Embryonic facial prominence (tissue), 1 donor: ENCODE results near the gene MUC22.
"Not testable (repeated sequence)": the region's sequence is repeated elsewhere in the genome, so short reads cannot be mapped to it uniquely, and the experiment has no call there.

ENCODE experiments used
- DNase-seq: peaks from one replicate; pipeline ENCODE4 v3.0.0-alpha.2; 2016; ENCODE audit errors: extremely low spot score

Gene MUC22

GRCh38 chr6:31010393-31011060, at the start of gene MUC22:
TSS of gene MUC22 (plus strand) at chr6:31010474. CDS start at chr6:31010707, 233 bp downstream.
- no peak for DNase-seq

- DNase-seq = no peak
Measured at GRCh38 chr6:30960907-30961673, 49.2 kb upstream of the MUC22 start.

DNA sequence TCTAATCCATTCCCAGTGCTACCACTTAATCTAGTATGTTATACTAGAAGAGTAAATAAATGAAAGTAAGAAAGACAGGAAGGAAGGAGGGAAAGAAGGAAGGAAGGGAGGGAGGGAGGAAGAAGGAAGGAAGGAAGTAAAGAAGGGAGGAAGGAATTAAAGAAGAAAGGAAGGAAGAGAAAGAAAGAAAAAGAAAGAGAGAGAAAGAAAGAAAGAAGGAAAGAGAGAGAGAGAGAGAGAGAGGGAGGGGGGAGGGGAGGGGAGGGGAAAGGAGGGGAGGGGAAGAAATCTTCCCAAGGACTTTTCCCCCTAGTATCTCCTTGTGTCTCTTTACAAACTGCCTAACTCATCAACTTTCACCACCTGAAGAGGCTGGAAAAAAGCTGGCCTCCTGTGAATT, 47.6 kb upstream of the MUC22 start:
- DNase-seq = no peak

GRCh38 chr6:30963641-30964040, 46.6 kb upstream of the MUC22 start:
- no peak for DNase-seq

DNA sequence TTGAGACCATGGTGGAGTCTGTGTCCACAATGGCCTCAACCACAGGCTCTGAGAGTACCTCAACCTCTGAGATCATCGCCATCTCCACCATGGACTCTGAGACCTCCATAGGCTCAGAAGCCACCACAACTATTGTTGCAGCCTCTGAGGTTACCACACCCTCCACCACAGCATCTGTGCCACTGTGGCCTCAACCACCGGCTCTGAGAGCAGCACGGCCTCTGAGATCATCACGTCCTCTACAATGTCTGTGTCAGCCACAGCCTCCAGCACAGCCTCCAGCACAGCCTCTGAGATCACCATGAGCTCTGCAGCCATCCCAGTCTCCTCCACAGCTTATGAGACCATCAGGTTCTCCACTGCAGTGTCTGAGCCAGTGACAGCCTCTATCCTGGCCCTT, 46.2 kb upstream of the MUC22 start:
- DNase-seq = no peak

DNA sequence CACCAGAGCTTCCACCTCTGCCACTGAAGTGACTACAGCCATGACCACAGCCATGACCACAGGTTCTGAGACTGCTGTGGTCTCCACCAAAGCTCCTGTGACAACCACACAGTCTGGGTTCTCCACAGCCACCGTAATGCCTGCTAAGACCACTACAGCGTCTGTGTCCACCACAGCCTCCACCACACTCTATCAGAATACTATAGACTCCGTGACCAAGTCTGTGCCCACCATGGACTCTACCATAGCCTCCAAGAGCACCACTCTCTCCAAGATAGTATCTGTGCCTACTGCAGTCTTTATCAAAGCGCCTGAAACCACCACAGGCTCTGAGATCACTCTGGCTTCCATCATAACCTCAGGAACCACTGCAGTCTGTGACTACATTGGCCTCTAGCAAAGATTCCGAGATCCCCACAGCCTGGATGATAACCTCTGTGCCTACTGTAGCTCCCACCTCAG, 45.1 kb upstream of the MUC22 start:
- DNase-seq = no peak

DNA sequence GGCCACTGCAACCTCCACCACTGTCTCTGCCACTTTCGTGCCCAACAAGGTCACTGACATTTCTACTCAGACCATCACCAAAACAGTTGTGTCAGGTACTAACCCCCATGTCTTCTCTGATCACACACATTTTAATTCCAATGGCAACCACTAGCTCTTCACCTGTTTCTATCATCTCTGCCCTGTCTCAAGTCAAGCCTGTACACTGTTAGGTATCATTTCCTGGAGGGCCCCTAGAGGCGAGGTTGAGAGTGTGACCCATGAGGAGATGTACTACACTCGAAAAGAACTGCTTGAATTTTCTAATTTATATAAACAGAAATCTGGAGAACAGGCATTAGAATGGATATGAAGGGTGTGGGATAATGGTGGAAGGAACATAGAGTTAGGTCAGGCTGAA, 44.1 kb upstream of the MUC22 start:
- DNase-seq = no peak

GRCh38 chr6:30969171-30969570, 41.1 kb upstream of the MUC22 start:
- DNase-seq = not testable (repeated sequence)

DNA sequence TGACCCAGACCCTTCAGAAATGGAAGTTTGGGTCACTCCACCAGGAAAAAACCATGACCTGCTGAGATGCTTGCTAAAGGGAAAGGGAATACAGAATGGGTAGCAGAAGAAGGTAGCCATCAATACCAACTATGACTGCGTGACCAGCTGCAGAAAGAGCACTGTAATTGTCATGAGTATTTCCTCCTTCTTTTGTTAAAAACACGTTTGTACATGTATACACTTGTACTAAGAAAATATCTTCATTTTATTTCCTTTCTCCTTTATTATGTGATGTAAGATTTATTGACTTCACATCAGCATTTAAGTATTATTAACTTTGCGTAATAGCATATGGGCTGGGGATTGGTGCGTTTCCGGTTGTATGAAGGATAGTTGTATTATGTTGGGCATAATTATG, 39.3 kb upstream of the MUC22 start:
- DNase-seq = no peak

- no peak for DNase-seq
Measured at GRCh38 chr6:30972816-30973215, 37.5 kb upstream of the MUC22 start.

- no peak for DNase-seq
Measured at GRCh38 chr6:30974490-30975252, 35.6 kb upstream of the MUC22 start.

DNA sequence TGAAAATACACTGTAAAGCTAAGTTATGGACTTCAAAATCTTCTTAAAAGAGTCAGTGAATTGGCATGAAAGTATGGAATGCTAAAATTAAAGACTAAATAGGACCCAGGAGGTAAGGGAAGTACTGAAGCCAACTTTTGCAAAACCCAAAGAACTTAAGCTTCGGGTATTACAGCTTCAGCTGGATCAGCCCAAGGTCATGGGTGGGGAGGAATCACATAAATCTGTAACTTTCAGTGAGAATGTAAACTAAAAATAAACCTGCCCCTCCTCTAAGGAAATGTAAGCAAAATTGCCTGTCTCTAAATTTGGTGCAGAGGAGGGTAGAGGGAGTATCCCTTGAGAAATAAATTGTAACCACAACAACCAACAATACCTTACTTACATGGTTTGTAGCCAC, 31.1 kb upstream of the MUC22 start:
- no peak for DNase-seq

GRCh38 chr6:30979690-30980089, 30.6 kb upstream of the MUC22 start:
- DNase-seq = no peak

DNA sequence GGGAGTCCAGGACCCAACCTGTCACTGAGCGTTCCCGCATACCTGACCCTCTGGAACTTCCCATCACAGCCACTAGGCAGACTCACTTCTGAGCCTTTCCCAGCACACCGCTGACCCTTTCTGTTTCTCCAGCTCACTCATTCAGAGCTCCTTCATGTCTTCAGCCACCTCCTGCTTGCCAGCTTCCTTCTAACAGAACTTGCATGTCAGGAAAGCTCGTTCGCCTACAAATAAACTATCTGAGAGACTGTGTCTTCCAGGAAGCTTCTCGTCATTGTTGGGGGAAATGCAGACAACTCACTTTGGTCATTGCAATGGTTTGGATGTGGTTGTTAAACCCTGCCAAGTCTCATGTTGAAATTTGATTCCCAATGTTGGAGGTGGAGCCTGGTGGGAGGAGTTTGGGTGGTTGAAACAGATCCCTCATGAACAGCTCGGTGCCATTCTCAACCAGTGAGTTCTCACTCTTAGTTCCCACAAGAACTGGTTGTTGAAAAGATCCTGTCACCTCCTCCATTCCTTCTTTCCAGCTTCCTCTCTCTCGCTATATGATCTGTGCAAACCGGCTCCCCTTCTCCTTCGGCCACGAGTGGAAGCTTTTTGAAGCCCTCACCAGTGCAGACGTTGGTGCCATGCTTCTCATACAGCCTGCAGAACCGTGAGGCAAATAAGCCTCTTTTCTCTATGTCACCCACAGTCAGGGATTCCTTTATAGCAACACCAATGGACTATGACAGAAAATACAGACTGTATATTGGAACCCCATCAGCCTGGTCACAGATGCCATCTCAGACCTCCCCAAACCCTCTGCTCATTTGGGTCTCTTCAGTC, 28.1 kb upstream of the MUC22 start:
- peak; percentile 22 for DNase-seq

- no peak for DNase-seq
Measured at GRCh38 chr6:30983439-30983838, 26.8 kb upstream of the MUC22 start, which contains the start of gene MUC21. TSS of gene MUC21 (plus strand) at chr6:30983718. CDS start at chr6:30983959, 241 bp downstream.

GRCh38 chr6:30985490-30985889, 24.8 kb upstream of the MUC22 start:
- DNase-seq = no peak

DNA sequence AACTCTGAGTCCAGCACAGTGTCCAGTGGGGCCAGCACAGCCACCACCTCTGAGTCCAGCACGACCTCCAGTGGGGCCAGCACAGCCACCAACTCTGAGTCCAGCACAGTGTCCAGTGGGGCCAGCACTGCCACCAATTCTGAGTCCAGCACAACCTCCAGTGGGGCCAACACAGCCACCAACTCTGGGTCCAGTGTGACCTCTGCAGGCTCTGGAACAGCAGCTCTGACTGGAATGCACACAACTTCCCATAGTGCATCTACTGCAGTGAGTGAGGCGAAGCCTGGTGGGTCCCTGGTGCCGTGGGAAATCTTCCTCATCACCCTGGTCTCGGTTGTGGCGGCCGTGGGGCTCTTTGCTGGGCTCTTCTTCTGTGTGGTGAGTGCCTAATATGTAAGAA, 23.0 kb upstream of the MUC22 start:
- DNase-seq = no peak

DNA sequence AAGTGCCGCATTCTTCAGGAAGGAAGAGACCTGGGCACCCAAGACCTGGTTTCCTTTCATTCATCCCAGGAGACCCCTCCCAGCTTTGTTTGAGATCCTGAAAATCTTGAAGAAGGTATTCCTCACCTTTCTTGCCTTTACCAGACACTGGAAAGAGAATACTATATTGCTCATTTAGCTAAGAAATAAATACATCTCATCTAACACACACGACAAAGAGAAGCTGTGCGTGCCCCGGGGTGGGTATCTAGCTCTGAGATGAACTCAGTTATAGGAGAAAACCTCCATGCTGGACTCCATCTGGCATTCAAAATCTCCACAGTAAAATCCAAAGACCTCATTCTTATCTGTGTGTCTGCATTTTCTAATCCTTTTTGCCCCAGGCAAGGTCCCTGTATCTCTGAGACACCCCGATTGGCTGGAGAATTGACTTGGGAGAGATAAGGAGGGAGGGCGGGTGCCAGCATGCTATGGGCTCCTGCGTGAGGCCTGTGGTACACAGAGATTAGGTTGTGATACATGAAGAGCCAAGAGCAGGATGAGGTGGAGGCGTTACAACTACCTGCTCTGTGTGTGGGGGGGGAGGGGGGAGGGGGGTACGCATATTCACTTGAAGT, 22.0 kb upstream of the MUC22 start:
- DNase-seq = no peak

- no peak for DNase-seq
Measured at GRCh38 chr6:30990422-30991086, 19.7 kb upstream of the MUC22 start.

GRCh38 chr6:30991891-30992290, 18.4 kb upstream of the MUC22 start:
- DNase-seq = no peak

DNA sequence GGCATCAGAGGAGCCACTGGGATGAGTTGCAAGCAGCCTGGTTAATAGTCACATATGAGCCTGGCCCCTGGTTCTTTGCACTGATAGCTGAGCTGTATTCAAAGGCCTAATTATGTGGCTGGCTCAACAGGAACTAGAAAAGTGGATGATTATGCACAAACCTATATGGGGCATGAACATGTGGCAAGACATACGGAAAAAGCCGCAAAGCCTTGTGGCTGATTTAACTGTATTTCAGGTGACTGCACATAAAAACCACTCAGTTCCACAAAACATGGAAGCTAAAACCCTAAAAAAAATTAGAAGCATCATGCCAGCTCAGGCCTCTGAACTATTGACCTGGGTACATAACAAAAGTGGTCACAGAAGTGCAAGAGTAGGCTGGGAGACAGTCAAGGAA, 13.0 kb upstream of the MUC22 start:
- DNase-seq = no peak
